ENCODE results near the gene CHMP2A. TPM values are rescaled to one million over a fixed set of nuclear protein-coding genes. Genes with fewer than 3 reads are reported as not detected.

Gene CHMP2A
- total RNA-seq, 1 experiment from 2014 or later: 154 TPM

DNA sequence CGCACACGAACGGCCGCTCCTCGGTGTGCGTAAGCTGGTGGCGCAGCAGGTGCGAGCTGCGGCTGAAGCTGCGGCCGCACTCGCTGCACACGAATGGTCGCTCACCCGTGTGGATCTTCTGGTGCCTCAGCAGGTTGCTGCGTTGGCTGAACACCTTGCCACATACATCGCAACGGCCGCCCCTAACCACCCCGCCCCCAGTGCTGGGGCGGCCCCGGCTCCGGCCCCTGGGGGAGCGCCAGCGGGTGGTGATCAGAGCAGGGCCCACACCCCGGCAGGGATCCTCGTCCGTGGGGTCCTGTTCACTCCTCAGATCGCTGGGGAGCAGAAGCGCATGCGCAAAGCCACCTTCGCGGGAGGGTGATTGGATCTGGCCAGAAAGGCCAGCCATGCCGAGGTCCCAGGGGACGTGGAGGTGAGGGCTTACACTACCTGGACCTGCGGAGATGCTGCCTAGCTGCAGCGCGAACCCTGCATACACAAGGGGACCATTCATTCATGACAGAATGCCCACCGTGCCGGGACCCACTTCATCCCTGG lies 8.2 kb upstream of the CHMP2A start:
- no TSS peak for BruUV-seq (replicated peaks)
- H3K27me3 Mint-ChIP-seq (ENCODE audit: insufficient read depth, unreplicated experiment): no peaks in the 10 kb centered on the region
- DNase-seq (ENCODE audit: unreplicated experiment): no peak
- peaks cover 64% of the 10 kb centered on the region for H3K36me3 Mint-ChIP-seq (ENCODE audit: insufficient read depth, unreplicated experiment)
- CTCF ChIA-PET: no interaction called here
- peak overlapping the region; percentile 66 for H3K4me3 Mint-ChIP-seq (ENCODE audit: unreplicated experiment)
- H3K4me1 Mint-ChIP-seq (ENCODE audit: insufficient read depth, unreplicated experiment): peaks cover 14% of the 10 kb centered on the region
- intact Hi-C loops (cut with micrococcal nuclease): no loop called here
- POLR2A ChIA-PET: interaction anchor here (1.1 to 7.2 kb wide), 4 partner anchors 9 to 44 kb away, joined by 4 to 77 read pairs (median 26); partner anchors contain the start of genes MZF1 and ZBTB45
- no peaks in the 10 kb centered on the region for H3K9me3 Mint-ChIP-seq (ENCODE audit: unreplicated experiment)
- TF ChIP-seq, protein P1, sequence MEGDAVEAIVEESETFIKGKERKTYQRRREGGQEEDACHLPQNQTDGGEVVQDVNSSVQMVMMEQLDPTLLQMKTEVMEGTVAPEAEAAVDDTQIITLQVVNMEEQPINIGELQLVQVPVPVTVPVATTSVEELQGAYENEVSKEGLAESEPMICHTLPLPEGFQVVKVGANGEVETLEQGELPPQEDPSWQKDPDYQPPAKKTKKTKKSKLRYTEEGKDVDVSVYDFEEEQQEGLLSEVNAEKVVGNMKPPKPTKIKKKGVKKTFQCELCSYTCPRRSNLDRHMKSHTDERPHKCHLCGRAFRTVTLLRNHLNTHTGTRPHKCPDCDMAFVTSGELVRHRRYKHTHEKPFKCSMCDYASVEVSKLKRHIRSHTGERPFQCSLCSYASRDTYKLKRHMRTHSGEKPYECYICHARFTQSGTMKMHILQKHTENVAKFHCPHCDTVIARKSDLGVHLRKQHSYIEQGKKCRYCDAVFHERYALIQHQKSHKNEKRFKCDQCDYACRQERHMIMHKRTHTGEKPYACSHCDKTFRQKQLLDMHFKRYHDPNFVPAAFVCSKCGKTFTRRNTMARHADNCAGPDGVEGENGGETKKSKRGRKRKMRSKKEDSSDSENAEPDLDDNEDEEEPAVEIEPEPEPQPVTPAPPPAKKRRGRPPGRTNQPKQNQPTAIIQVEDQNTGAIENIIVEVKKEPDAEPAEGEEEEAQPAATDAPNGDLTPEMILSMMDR (IDR thresholded peaks at IDR 0.05; ENCODE audit: unreplicated experiment): no peak
- no peak overlapping the region for H3K27ac Mint-ChIP-seq (ENCODE audit: low read depth, unreplicated experiment)

DNA sequence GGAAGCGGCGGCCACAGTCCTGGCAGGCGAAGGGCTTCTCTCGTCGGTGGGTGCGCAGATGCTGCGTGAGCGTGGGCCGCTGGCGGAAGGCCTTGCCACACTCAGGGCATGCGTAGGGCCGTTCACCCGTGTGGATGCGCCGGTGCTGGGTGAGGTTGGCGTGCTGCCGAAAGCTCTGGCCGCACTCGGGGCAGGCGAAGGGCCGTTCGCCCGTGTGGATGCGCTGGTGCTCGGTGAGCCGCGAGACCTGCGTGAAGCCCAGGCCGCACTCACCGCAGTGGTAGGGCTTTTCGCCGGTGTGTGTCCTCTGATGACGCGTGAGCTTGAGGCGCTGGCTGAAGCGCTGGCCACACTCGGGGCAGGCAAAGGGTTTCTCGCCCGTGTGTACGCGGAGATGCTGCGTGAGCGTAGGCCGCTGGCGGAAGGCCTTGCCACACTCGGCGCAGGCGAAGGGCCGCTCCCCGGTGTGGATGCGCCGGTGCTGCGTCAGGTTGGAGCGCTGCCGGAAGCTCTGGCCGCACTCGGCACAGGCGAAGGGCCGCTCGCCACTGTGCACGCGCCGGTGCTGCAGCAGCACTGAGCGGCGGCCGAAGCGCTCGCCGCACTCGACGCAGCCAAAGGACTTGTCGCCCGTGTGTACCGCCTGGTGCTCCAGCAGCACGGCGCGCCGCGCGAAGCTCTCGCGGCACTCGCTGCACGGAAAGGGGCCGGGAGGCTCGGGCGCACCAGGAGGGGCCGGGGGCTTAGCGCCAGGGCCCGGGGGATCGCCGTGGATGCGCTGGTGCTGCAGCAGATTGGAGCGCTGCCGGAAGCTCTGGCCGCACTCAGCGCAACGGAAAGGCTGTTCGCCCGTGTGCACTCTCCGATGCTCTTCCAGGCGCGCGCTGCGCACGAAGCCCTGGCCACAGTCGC lies 7.5 kb upstream of the CHMP2A start:
- Mint-ChIP-seq H3K27me3 (ENCODE audit: insufficient read depth, unreplicated experiment) (no peaks in the 10 kb centered on the region), H3K36me3 (ENCODE audit: insufficient read depth, unreplicated experiment) (peaks cover 62% of the 10 kb centered on the region), H3K4me3 (ENCODE audit: unreplicated experiment) (peak overlapping the region; percentile 66), H3K27ac (ENCODE audit: low read depth, unreplicated experiment) (peak overlapping the region; percentile 54), H3K9me3 (ENCODE audit: unreplicated experiment) (no peaks in the 10 kb centered on the region), H3K4me1 (ENCODE audit: insufficient read depth, unreplicated experiment) (peaks cover 17% of the 10 kb centered on the region)
- no peak for DNase-seq (ENCODE audit: unreplicated experiment)
- intact Hi-C loops (cut with micrococcal nuclease): no loop called here
- BruUV-seq (replicated peaks): no TSS peak
- TF ChIP-seq, protein P1 (IDR thresholded peaks at IDR 0.05; ENCODE audit: unreplicated experiment): no peak
- ChIA-PET CTCF (no interaction called here), POLR2A (interaction anchor here (0.8 to 7.2 kb wide), 7 partner anchors 10 to 199 kb away, joined by 4 to 77 read pairs (median 7); partner anchors contain the start of genes MZF1, TRIM28 and ZBTB45)

- Mint-ChIP-seq H3K4me1 (ENCODE audit: insufficient read depth, unreplicated experiment) (peaks cover 25% of the 10 kb centered on the region), H3K27me3 (ENCODE audit: insufficient read depth, unreplicated experiment) (no peaks in the 10 kb centered on the region), H3K4me3 (ENCODE audit: unreplicated experiment) (peak overlapping the region; percentile 98), H3K9me3 (ENCODE audit: unreplicated experiment) (no peaks in the 10 kb centered on the region), H3K27ac (ENCODE audit: low read depth, unreplicated experiment) (peak overlapping the region; percentile 54), H3K36me3 (ENCODE audit: insufficient read depth, unreplicated experiment) (peaks cover 61% of the 10 kb centered on the region)
- CTCF ChIA-PET: interaction anchor here (1.2 kb wide), 1 partner anchor 11 kb away, joined by 4 read pairs; no protein-coding TSS in a partner anchor
- TF ChIP-seq, protein P1 (IDR thresholded peaks at IDR 0.05; ENCODE audit: unreplicated experiment): no peak
- POLR2A ChIA-PET: interaction anchor here (0.8 to 7.2 kb wide), 6 partner anchors 11 to 199 kb away, joined by 4 to 77 read pairs (median 18); partner anchors contain the start of genes MZF1, TRIM28 and ZBTB45
- DNase-seq (ENCODE audit: unreplicated experiment): no peak
- intact Hi-C loops (cut with micrococcal nuclease): no loop called here
- no TSS peak for BruUV-seq (replicated peaks)
These were observed 6.6 kb upstream of the CHMP2A start for GRCh38 chr19:58561373-58562121.
